ENCODE measurements around the gene PNKD. TPM values are rescaled to one million over a fixed set of nuclear protein-coding genes. Genes with fewer than 3 reads are reported as not detected.

The PNKD gene
- total and polyA plus RNA-seq, 7 donors: 31.5 to 86.9 (median 54.5) TPM

DNA sequence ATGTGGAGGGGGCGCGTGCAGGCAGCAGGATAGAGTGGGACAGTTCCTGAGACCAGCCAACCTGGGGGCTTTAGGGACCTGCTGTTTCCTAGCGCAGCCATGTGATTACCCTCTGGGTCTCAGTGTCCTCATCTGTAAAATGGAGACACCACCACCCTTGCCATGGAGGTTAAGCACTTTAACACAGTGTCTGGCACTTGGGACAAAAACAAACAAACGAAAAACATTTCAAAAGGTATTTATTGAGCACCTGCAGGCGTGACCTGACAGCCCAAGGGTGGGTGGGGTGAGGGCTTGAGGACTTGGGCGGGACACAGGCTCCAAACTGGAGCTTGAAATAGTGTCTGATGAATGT lies 124.7 kb downstream of the PNKD start:
- TF ChIP-seq, protein P1, sequence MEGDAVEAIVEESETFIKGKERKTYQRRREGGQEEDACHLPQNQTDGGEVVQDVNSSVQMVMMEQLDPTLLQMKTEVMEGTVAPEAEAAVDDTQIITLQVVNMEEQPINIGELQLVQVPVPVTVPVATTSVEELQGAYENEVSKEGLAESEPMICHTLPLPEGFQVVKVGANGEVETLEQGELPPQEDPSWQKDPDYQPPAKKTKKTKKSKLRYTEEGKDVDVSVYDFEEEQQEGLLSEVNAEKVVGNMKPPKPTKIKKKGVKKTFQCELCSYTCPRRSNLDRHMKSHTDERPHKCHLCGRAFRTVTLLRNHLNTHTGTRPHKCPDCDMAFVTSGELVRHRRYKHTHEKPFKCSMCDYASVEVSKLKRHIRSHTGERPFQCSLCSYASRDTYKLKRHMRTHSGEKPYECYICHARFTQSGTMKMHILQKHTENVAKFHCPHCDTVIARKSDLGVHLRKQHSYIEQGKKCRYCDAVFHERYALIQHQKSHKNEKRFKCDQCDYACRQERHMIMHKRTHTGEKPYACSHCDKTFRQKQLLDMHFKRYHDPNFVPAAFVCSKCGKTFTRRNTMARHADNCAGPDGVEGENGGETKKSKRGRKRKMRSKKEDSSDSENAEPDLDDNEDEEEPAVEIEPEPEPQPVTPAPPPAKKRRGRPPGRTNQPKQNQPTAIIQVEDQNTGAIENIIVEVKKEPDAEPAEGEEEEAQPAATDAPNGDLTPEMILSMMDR (IDR thresholded peaks at IDR 0.05): no peak
- H3K9me3 ChIP-seq: no peaks in the 10 kb centered on the region
- no peak overlapping the region for H3K27ac ChIP-seq
- no peaks in the 10 kb centered on the region for H3K27me3 ChIP-seq (ENCODE audit: insufficient read depth in 3 of 3, low read length in 2 of 3)
- peaks cover 11% of the 10 kb centered on the region for H3K4me1 ChIP-seq
- H3K36me3 ChIP-seq (ENCODE audit: insufficient read depth in 1 of 2, low read depth in 1 of 2): no peaks in the 10 kb centered on the region
- peak overlapping the region; percentile 91 for H3K4me3 ChIP-seq
- WGBS, 3 donors: 77 to 90% (median 81%) methylated on average over 6 of the region's 6 CpGs
- ATAC-seq (no peak), DNase-seq (no peak)
- intact Hi-C loops (cut with DNase I): loop anchor here (5.0 to 10.0 kb wide), 3 partner anchors 103 to 780 kb away; partner anchors contain the start of genes CNPPD1 (in 1 of the 2), RETREG2 (in 1 of the 2), SLC23A3 (in 1 of the 2) and TMBIM1 (in 1 of the 2)

DNA sequence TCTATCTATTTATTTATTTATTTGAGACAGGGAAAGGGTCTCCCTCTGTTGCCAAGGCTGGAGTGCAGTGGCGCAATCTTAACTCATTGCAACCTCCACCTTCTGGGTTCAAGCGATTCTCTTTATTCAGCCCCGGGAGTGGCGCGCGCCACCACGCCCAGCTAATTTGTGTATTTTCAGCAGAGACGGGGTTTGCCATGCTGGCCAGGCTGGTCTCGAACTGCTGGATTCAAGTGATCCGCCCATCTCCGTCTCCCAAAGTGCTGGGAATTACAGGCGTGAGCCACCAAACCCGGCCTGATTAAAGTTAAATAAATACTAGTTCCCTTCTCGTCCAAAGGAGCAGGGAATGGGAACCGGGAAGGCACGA lies 125.1 kb downstream of the PNKD start:
- H3K4me3 ChIP-seq: peak overlapping the region; percentile 91
- peaks cover 11% of the 10 kb centered on the region for H3K4me1 ChIP-seq
- no peaks in the 10 kb centered on the region for H3K9me3 ChIP-seq
- peak in 1 of 2 donors; percentile 68 for DNase-seq
- no peak for ATAC-seq
- 22 to 28% (median 25%) methylated on average over 16 of the region's 16 CpGs for WGBS, 3 donors
- peak overlapping the region; percentile 99 for H3K27ac ChIP-seq
- intact Hi-C loops (cut with DNase I): loop anchor here (5.0 to 10.0 kb wide), 3 partner anchors 103 to 779 kb away; partner anchors contain the start of genes CNPPD1 (in 1 of the 2), RETREG2 (in 1 of the 2), SLC23A3 (in 1 of the 2) and TMBIM1 (in 1 of the 2)
- TF ChIP-seq, protein P1 (IDR thresholded peaks at IDR 0.05): no peak
- no peaks in the 10 kb centered on the region for H3K36me3 ChIP-seq (ENCODE audit: insufficient read depth in 1 of 2, low read depth in 1 of 2)
- H3K27me3 ChIP-seq (ENCODE audit: insufficient read depth in 3 of 3, low read length in 2 of 3): no peaks in the 10 kb centered on the region

DNA sequence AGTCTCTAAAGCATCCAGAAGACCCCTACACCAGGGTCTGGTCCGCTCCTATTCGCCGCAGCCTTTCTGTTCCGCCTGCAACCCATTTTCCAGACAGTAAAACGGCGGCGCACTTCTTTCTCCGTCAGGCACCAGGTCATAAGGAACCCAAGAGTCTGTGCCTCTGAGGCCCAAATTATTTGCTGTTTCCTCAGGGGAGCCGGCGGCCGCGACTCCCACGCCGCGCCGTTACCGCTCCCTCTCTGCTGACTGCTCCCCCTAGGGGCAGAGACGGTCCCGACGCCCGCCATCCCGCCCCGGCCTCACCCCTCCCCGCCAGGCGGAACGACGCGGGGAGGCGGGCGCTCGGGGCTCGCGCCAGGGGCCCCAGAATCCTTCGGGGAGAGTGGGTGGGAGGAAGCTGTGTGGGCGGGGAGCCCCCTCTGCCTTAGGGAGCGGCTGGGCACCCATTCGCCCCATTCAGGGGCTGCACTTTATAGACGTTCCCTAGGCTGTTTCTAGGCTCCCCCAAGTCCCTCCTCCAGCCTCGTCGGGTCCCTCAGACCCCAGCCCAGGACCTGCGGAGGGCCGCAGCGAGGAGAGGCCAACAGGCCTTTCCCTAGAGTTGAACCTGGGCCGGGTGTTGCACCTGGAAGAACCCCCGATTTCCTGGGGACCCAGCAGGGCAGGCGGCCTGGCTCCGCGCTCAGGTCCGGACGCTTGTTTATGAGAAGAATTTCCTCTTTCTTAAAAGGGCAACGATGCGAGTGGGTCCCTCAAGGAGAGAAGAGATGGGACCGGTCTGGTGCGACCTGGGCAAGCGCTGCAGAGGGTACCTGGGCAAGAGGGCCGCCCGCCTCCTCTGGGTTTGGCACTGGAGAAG lies 125.7 kb downstream of the PNKD start:
- peak; percentile 68 to 84 (median 74) for ATAC-seq
- Histone ChIP-seq H3K4me3 (peak overlapping the region; percentile 91), H3K27me3 (ENCODE audit: insufficient read depth in 3 of 3, low read length in 2 of 3) (no peaks in the 10 kb centered on the region), H3K9me3 (no peaks in the 10 kb centered on the region), H3K27ac (peak overlapping the region; percentile 99), H3K4me1 (peaks cover 14% of the 10 kb centered on the region), H3K36me3 (ENCODE audit: insufficient read depth in 1 of 2, low read depth in 1 of 2) (no peaks in the 10 kb centered on the region)
- 0 to 1% (median 1%) methylated on average over 44 to 57 of the region's 57 CpGs for WGBS, 3 donors
- intact Hi-C loops (cut with DNase I): loop anchor here (1.0 to 10.0 kb wide), 5 partner anchors 95 to 779 kb away; partner anchors contain the start of genes AAMP (in 1 of the 2), CNPPD1 (in 1 of the 2), PNKD (in 1 of the 2) and RETREG2 (in 1 of the 2)
- peak; percentile 94 to 98 for DNase-seq
- TF ChIP-seq, protein P1 (IDR thresholded peaks at IDR 0.05): peak; percentile 87

Other genes starting within 250 kb of the PNKD start
- gene RUFY4, start 201.3 kb upstream of the PNKD start, total RNA-seq: not detected
- under 1 TPM in 2 of 3 donors, not detected in 1; 0.01 to 0.03 TPM for gene RUFY4, start 201.3 kb upstream of the PNKD start, polyA plus RNA-seq
- 1 to 10 TPM in 2 of 4 donors, under 1 TPM in 2; 0.62 to 1.3 (median 0.98) TPM for gene CXCR2, start 144.5 kb upstream of the PNKD start, total RNA-seq
- gene CXCR2, start 144.5 kb upstream of the PNKD start, polyA plus RNA-seq: under 1 TPM in 2 of 3 donors, not detected in 1; 0.03 to 0.09 TPM
- gene CXCR1, start 103.6 kb upstream of the PNKD start, total RNA-seq: under 1 TPM; 0.28 to 0.96 (median 0.74) TPM
- gene CXCR1, start 103.6 kb upstream of the PNKD start, polyA plus RNA-seq: under 1 TPM in 1 of 3 donors, not detected in 2; 0.10 TPM
- gene ARPC2, start 53.3 kb upstream of the PNKD start, total RNA-seq: 100 to 1,000 TPM; 150 to 218 (median 188) TPM
- gene ARPC2, start 53.3 kb upstream of the PNKD start, polyA plus RNA-seq: 100 to 1,000 TPM; 170 to 274 (median 244) TPM
- under 1 TPM; 0.24 to 0.74 (median 0.24) TPM for gene GPBAR1, start 9.5 kb upstream of the PNKD start, total RNA-seq
- under 1 TPM; 0.45 to 0.59 (median 0.56) TPM for gene GPBAR1, start 9.5 kb upstream of the PNKD start, polyA plus RNA-seq
- 10 to 100 TPM; 52.7 to 70.6 (median 62.5) TPM for gene AAMP, start 382 bp upstream of the PNKD start, total RNA-seq
- gene AAMP, start 382 bp upstream of the PNKD start, polyA plus RNA-seq: 100 to 1,000 TPM in 2 of 3 donors, 10 to 100 TPM in 1; 73.8 to 120 (median 115) TPM
- 100 to 1,000 TPM; 152 to 197 (median 157) TPM for gene TMBIM1, start 22.0 kb downstream of the PNKD start, total RNA-seq
- 100 to 1,000 TPM; 167 to 264 (median 228) TPM for gene TMBIM1, start 22.0 kb downstream of the PNKD start, polyA plus RNA-seq
- gene CATIP, start 86.3 kb downstream of the PNKD start, total RNA-seq: not detected
- gene CATIP, start 86.3 kb downstream of the PNKD start, polyA plus RNA-seq: not detected
- gene SLC11A1, start 111.8 kb downstream of the PNKD start, total RNA-seq: 1 to 10 TPM; 2.1 to 3.9 (median 2.8) TPM
- 1 to 10 TPM in 2 of 3 donors, under 1 TPM in 1; 0.96 to 2.2 (median 1.9) TPM for gene SLC11A1, start 111.8 kb downstream of the PNKD start, polyA plus RNA-seq
- 10 to 100 TPM; 57.2 to 73.0 (median 63.9) TPM for gene CTDSP1, start 129.3 kb downstream of the PNKD start, total RNA-seq
- 10 to 100 TPM; 55.6 to 62.9 (median 57.4) TPM for gene CTDSP1, start 129.3 kb downstream of the PNKD start, polyA plus RNA-seq
- not detected for gene VIL1, start 148.6 kb downstream of the PNKD start, total RNA-seq
- gene VIL1, start 148.6 kb downstream of the PNKD start, polyA plus RNA-seq: under 1 TPM; 0.08 to 0.10 (median 0.10) TPM

Data from psoas muscle (tissue), 8 donors.